Sigmoid colon (tissue), 7 donors: ENCODE measurements around the gene SEPTIN3. TPM values are rescaled to one million over a fixed set of nuclear protein-coding genes. Genes with fewer than 3 reads are reported as not detected.
A peak's percentile ranks its signal among the peaks of the same experiment; 100 is the strongest.

ENCODE experiments used
- DNase-seq: peaks from one replicate; pipeline ENCODE4 v3.0.0-alpha.2; 2019
- H3K27ac ChIP-seq, 4 donors: fragments of 200-600 bp; sonication (generic); one replicate each; pipeline ENCODE4 v1.5.1; 2016 to 2019; ENCODE audit warnings: mild to moderate bottlenecking in 1 of 4
- H3K27me3 ChIP-seq, 3 donors: fragments of 200-600 bp; sonication (generic); one replicate each; pipeline ENCODE4 v1.5.1; 2019; ENCODE audit warnings: mild to moderate bottlenecking in 1 of 3
- H3K36me3 ChIP-seq, 4 donors: fragments of 200-600 bp; sonication (generic); one replicate each; pipeline ENCODE4 v1.5.1; 2016 to 2019
- H3K4me1 ChIP-seq, 4 donors: fragments of 200-600 bp; sonication (generic); one replicate each; pipeline ENCODE4 v1.5.1; 2017 to 2019
- H3K4me3 ChIP-seq, 4 donors: fragments of 200-600 bp; sonication (generic); one replicate each; pipeline ENCODE4 v1.5.1; 2017 to 2019; ENCODE audit warnings: mild to moderate bottlenecking in 2 of 4, moderate library complexity in 1 of 4
- H3K9me3 ChIP-seq, 4 donors: fragments of 200-600 bp in 3 of 4; sonication (generic) in 3 of 4; one replicate each; pipeline versions ENCODE4 v1.5.1 to v1.6.1; 2013 to 2019
- CTCF ChIP-seq, 4 experiments: fragments of 450-650 bp in 3 of 4; fragments of 200-600 bp in 1 of 4; IDR thresholded peaks; one replicate each; pipeline ENCODE4 v1.5.1; 2016 to 2019; ENCODE audit warnings: antibody characterized with exemption in 4 of 4, mild to moderate bottlenecking in 3 of 4, moderate library complexity in 2 of 4
- EP300 ChIP-seq, 4 donors: sonication (generic); formaldehyde crosslinking; IDR thresholded peaks; one replicate each; pipeline ENCODE4 v1.6.1; 2017; ENCODE audit warnings: antibody characterized with exemption in 4 of 4
- POLR2A ChIP-seq, 2 donors: fragments of 450-650 bp; IDR thresholded peaks; one replicate each; pipeline ENCODE4 v1.6.1; 2016; ENCODE audit warnings: antibody characterized with exemption in 2 of 2, mild to moderate bottlenecking in 2 of 2, moderate library complexity in 2 of 2
- POLR2AphosphoS5 ChIP-seq, 4 donors: sonication (generic); formaldehyde crosslinking; IDR thresholded peaks; one replicate each; pipeline ENCODE4 v1.6.1; 2017; ENCODE audit warnings: antibody characterized with exemption in 4 of 4
- WGBS, 2 donors: extraction: QIAGEN DNeasy Blood & Tissue Kit; methylation state at CpG; one replicate each; pipeline ENCODE4 v1.1.7; 2013; 5-methylcytosine and 5-hydroxymethylcytosine counted together
- intact Hi-C: fragments of 100-400 bp; cut with DNase I; formaldehyde crosslinking; loops from one replicate; pipeline ENCODE4 v1.15.1; 2023
- polyA plus RNA-seq, 3 donors: library from polyadenylated mRNA; stranded (reverse); fragments of 200-250 nt; gene quantifications; one replicate each; pipeline ENCODE4 v1.2.3, GENCODE V29; 2013
- total RNA-seq, 4 donors: library from RNA; depleted of rRNA; stranded (reverse); fragments of >200 nt; gene quantifications; one replicate each; pipeline ENCODE4 v1.1.0, GENCODE V29; 2016
- donor health status: healthy with polysubstance abuse.
- donor health status: Bipolar disorder and iron deficiency.
- donor health status: healthy.

The SEPTIN3 gene
- total RNA-seq (1 to 10 TPM; 1.1 to 1.6 (median 1.3) TPM), polyA plus RNA-seq (under 1 TPM; 0.46 to 0.71 (median 0.60) TPM)

GRCh38 chr22:41969110-41969646, at the start of gene SEPTIN3:
Gene SEPTIN3 (plus strand): TSS chr22:41969443. CDS start chr22:41971493, 2,050 bp downstream.
- H3K4me3 ChIP-seq, result no peak within 1 kb of the TSS
- no peaks in the 10 kb centered on the region for H3K9me3 ChIP-seq
- no peak within 1 kb of the TSS for H3K27ac ChIP-seq
- intact Hi-C loops, result no loop called here
- peaks cover 0 to 43% (median 30%) of the 10 kb centered on the region in 3 donors for H3K27me3 ChIP-seq
- no peaks in the 10 kb centered on the region for H3K4me1 ChIP-seq
- H3K36me3 ChIP-seq, result no peaks in the 10 kb centered on the region
- 80 to 81% methylated on average over 8 of the region's 8 CpGs for WGBS, 2 donors
- DNase-seq, result no peak
- TF ChIP-seq EP300 (IDR thresholded peaks at IDR 0.05) (no peak), POLR2AphosphoS5 (IDR thresholded peaks at IDR 0.05) (no peak), CTCF (IDR thresholded peaks at IDR 0.05) (no peak), POLR2A (IDR thresholded peaks at IDR 0.05) (no peak)

GRCh38 chr22:41920271-41920976, 48.8 kb upstream of the SEPTIN3 start:
- H3K27me3 ChIP-seq, result peaks cover 12 to 63% (median 62%) of the 10 kb centered on the region in 3 donors
- H3K27ac ChIP-seq, result no peak overlapping the region
- intact Hi-C loops, result no loop called here
- no peaks in the 10 kb centered on the region for H3K36me3 ChIP-seq
- TF ChIP-seq EP300 (IDR thresholded peaks at IDR 0.05), result no peak
- no peak for TF ChIP-seq POLR2AphosphoS5 (IDR thresholded peaks at IDR 0.05)
- TF ChIP-seq POLR2A (IDR thresholded peaks at IDR 0.05), result no peak
- no peak for TF ChIP-seq CTCF (IDR thresholded peaks at IDR 0.05)
- peaks cover 0 to 16% (median 15%) of the 10 kb centered on the region in 4 donors for H3K4me1 ChIP-seq
- no peaks in the 10 kb centered on the region for H3K9me3 ChIP-seq
- DNase-seq, result no peak
- 48% methylated on average over 21 of the region's 21 CpGs for whole genome bisulfite sequencing, 2 donors
- peak overlapping the region in 3 of 4 donors; percentile 33 to 52 (median 51) for H3K4me3 ChIP-seq

- Histone ChIP-seq H3K4me3 (no peak overlapping the region), H3K36me3 (no peaks in the 10 kb centered on the region), H3K9me3 (no peaks in the 10 kb centered on the region), H3K4me1 (peaks cover 0 to 26% (median 25%) of the 10 kb centered on the region in 4 donors), H3K27me3 (peaks cover 13 to 61% (median 58%) of the 10 kb centered on the region in 3 donors), H3K27ac (no peak overlapping the region)
- no peak for TF ChIP-seq EP300 (IDR thresholded peaks at IDR 0.05)
- TF ChIP-seq POLR2AphosphoS5 (IDR thresholded peaks at IDR 0.05), result no peak
- no peak for TF ChIP-seq CTCF (IDR thresholded peaks at IDR 0.05)
- no peak for TF ChIP-seq POLR2A (IDR thresholded peaks at IDR 0.05)
- DNase-seq, result no peak
- intact Hi-C loops, result no loop called here
- 69 to 87% methylated on average over 5 of the region's 5 CpGs for WGBS, 2 donors
These were observed 46.9 kb upstream of the SEPTIN3 start for GRCh38 chr22:41922328-41922727.

- H3K36me3 ChIP-seq, result no peaks in the 10 kb centered on the region
- H3K27me3 ChIP-seq, result peaks cover 13 to 53% (median 51%) of the 10 kb centered on the region in 3 donors
- intact Hi-C loops, result no loop called here
- TF ChIP-seq POLR2A (IDR thresholded peaks at IDR 0.05) (no peak), EP300 (IDR thresholded peaks at IDR 0.05) (no peak), POLR2AphosphoS5 (IDR thresholded peaks at IDR 0.05) (no peak), CTCF (IDR thresholded peaks at IDR 0.05) (no peak)
- peaks cover 0 to 26% (median 25%) of the 10 kb centered on the region in 4 donors for H3K4me1 ChIP-seq
- DNase-seq, result no peak
- 88 to 90% methylated on average over 4 of the region's 4 CpGs for WGBS, 2 donors
- H3K9me3 ChIP-seq, result no peaks in the 10 kb centered on the region
- no peak overlapping the region for H3K4me3 ChIP-seq
- no peak overlapping the region for H3K27ac ChIP-seq
These were observed 46.2 kb upstream of the SEPTIN3 start for GRCh38 chr22:41922940-41923594.
